ENCODE results near the gene CDK6.

Gene CDK6

GRCh38 chr7:92632791-92633190 is 203.6 kb downstream of the CDK6 start:
- Histone ChIP-seq H3K4me1 (ENCODE audit: insufficient read depth, low read length, severe bottlenecking) (peaks cover 7% of the 10 kb centered on the region), H4K20me1 (ENCODE audit: insufficient read depth, low read length) (no peaks in the 10 kb centered on the region), H3K4me3 (ENCODE audit: low read depth, low read length, poor library complexity, severe bottlenecking) (no peak overlapping the region), H3K79me2 (ENCODE audit: insufficient read depth, low read length) (no peaks in the 10 kb centered on the region), H3F3A (ENCODE audit: insufficient read depth, low read length) (no peaks in the 10 kb centered on the region), H3K9me2 (ENCODE audit: low read depth, low read length) (no peaks in the 10 kb centered on the region), H3K27ac (ENCODE audit: low read depth, low read length, poor library complexity, severe bottlenecking) (no peak overlapping the region), H3K36me3 (ENCODE audit: insufficient read depth, low read length) (peaks cover 9% of the 10 kb centered on the region; the same call in 1 of the 2 replicates), H2AFZ (ENCODE audit: low read length) (no peak overlapping the region), H3K9ac (ENCODE audit: low read length) (no peak overlapping the region), H3K27me3 (ENCODE audit: insufficient read depth, low read length) (no peaks in the 10 kb centered on the region), H3K9me3 (ENCODE audit: low read length) (no peaks in the 10 kb centered on the region), H3K4me2 (ENCODE audit: low read length) (no peak overlapping the region)
- no peak for TF ChIP-seq EZH2 (IDR thresholded peaks at IDR 0.05; ENCODE audit: borderline replicate concordance, low read length)
- TF ChIP-seq CTCF (IDR thresholded peaks at IDR 0.05; ENCODE audit: low read length), result no peak

- Histone ChIP-seq H3K36me3 (ENCODE audit: insufficient read depth, low read length) (peaks cover 13% of the 10 kb centered on the region; the same call in 1 of the 2 replicates), H3K4me3 (ENCODE audit: low read depth, low read length, poor library complexity, severe bottlenecking) (no peak overlapping the region), H3K27me3 (ENCODE audit: insufficient read depth, low read length) (no peaks in the 10 kb centered on the region), H4K20me1 (ENCODE audit: insufficient read depth, low read length) (no peaks in the 10 kb centered on the region), H3K4me2 (ENCODE audit: low read length) (no peak overlapping the region), H3K9ac (ENCODE audit: low read length) (no peak overlapping the region), H3K27ac (ENCODE audit: low read depth, low read length, poor library complexity, severe bottlenecking) (no peak overlapping the region), H2AFZ (ENCODE audit: low read length) (no peak overlapping the region), H3K9me2 (ENCODE audit: low read depth, low read length) (no peaks in the 10 kb centered on the region), H3K4me1 (ENCODE audit: insufficient read depth, low read length, severe bottlenecking) (peaks cover 7% of the 10 kb centered on the region), H3F3A (ENCODE audit: insufficient read depth, low read length) (no peaks in the 10 kb centered on the region), H3K79me2 (ENCODE audit: insufficient read depth, low read length) (no peaks in the 10 kb centered on the region), H3K9me3 (ENCODE audit: low read length) (no peaks in the 10 kb centered on the region)
- TF ChIP-seq EZH2 (IDR thresholded peaks at IDR 0.05; ENCODE audit: borderline replicate concordance, low read length) (no peak), CTCF (IDR thresholded peaks at IDR 0.05; ENCODE audit: low read length) (no peak)
These were observed 204.4 kb downstream of the CDK6 start for GRCh38 chr7:92631850-92632487.

DNA sequence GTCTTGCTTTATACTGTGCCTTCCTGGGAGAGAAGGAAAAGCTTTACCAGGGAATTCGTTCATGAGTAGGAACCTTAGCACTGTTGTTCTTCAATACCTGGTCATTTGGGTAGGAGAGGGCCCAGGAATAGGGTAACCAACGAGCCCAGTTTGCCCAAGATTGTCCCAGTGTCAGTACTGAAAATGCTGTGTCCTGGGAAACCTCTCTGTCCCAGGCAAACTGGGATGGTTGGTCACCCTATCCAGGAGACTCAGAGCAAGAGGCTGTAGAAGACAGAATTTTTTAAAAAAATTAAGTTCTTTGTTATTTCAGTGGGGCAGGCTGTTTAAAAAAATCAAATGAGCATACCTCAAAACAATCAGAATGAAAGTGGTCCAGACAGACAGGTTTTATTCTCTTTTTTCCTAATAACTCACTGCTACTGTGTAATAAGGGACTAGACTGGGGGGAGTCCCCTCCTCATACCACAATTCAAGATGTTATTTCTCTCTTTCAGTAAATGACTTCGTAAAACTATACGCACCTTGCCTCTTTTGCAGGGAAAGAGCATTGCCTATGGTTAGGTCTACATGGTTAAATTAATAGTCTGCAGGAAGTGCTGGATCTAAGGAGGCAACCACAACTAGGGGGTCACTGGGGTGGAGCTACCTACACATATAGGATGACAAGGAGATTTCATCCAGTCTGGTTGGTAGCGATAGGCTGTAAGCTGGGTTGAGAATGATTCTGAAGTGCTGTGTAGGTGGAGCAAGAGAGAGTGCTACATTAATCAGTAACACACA is 205.1 kb downstream of the CDK6 start:
- Histone ChIP-seq H3K4me1 (ENCODE audit: insufficient read depth, low read length, severe bottlenecking) (peaks cover 7% of the 10 kb centered on the region), H3K36me3 (ENCODE audit: insufficient read depth, low read length) (peaks cover 13% of the 10 kb centered on the region; the same call in 1 of the 2 replicates), H3K4me2 (ENCODE audit: low read length) (no peak overlapping the region), H3K27me3 (ENCODE audit: insufficient read depth, low read length) (no peaks in the 10 kb centered on the region), H3K9me3 (ENCODE audit: low read length) (no peaks in the 10 kb centered on the region), H3K9ac (ENCODE audit: low read length) (no peak overlapping the region), H3K4me3 (ENCODE audit: low read depth, low read length, poor library complexity, severe bottlenecking) (no peak overlapping the region), H4K20me1 (ENCODE audit: insufficient read depth, low read length) (no peaks in the 10 kb centered on the region), H3K79me2 (ENCODE audit: insufficient read depth, low read length) (no peaks in the 10 kb centered on the region), H3K27ac (ENCODE audit: low read depth, low read length, poor library complexity, severe bottlenecking) (no peak overlapping the region), H3F3A (ENCODE audit: insufficient read depth, low read length) (no peaks in the 10 kb centered on the region), H3K9me2 (ENCODE audit: low read depth, low read length) (no peaks in the 10 kb centered on the region), H2AFZ (ENCODE audit: low read length) (no peak overlapping the region)
- TF ChIP-seq CTCF (IDR thresholded peaks at IDR 0.05; ENCODE audit: low read length) (no peak), EZH2 (IDR thresholded peaks at IDR 0.05; ENCODE audit: borderline replicate concordance, low read length) (no peak)

All from OCI-LY1 (cell line).